SKM-1 treated with dmso at 0.1 percent for 144 hours (cell line): Measurements from ENCODE around the gene COL24A1.
"Not testable (repeated sequence)": the region's sequence is repeated elsewhere in the genome, so short reads cannot be mapped to it uniquely, and the experiment has no call there.

ENCODE experiments used
- DNase-seq: peaks from one replicate; lab custom pipeline; 2025; ENCODE audit not compliant: unreplicated experiment; lab: John Stamatoyannopoulos, UW

The COL24A1 gene

DNA sequence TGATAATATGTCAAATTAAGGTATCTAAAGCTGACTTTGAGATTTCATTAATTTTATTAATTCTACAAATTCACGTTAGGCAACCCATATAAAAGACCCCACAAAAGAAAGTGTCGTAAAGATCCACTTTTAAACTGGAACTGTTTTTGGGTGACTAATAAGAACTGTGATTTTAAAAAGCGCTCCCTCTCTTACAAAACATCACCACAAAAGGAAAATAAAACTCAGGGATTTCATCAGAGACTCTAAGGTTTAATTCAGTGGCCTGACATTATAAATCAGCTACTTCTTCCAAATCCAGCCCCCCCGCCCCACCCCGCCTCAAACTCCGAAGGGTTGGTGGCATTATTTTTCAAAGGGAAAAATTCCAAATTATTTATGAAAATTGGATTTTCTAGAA, 2.7 kb downstream of the COL24A1 start:
- no peak for DNase-seq

DNA sequence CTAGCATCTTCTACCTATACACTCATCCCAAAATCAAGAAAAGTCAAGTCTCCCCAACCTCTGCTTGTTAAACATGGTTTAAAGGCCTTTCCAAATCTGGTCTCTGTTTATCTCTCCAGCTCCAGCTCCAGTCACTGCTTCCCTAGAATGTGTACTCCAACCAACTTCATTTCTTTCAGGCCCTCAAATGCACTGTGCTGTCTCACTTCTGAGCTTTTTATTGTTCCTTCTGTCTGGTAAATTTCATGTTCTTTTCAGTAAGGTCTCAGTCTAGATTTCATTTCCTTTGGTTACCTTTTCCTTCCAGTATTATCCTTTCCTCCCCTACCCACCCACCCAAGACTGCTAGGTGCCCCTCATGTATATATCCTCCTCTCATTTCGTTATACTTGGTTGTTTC, 3.7 kb downstream of the COL24A1 start:
- no peak for DNase-seq

- DNase-seq, result no peak
Observed at GRCh38 chr1:86151427-86151826, 5.1 kb downstream of the COL24A1 start.

DNA sequence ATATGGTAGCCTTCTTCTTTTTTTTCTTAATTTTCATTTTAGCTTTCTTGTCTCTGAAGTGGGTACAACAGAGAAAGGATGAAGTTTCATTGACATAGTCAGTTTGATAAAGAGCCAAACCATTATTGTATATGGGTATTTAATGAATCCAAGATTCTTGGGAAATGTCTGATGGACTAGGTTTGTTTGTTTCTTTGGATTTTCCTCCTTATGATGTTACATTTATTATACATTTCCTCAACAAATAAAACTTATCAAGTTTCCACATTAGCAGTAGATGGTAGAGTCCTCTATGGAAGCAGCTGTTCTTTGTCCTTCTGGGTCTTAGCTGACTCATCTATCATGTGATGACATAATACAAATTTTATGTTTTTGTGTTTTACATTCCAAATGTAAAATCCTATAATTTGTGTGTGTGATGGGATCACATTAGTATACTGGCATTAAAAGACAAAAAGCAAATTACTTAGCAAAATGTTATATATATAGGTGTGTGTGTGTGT, 6.0 kb downstream of the COL24A1 start:
- DNase-seq, result no peak

GRCh38 chr1:86149591-86149990, 7.0 kb downstream of the COL24A1 start:
- no peak for DNase-seq

GRCh38 chr1:86147755-86148154, 8.8 kb downstream of the COL24A1 start:
- DNase-seq, result no peak

DNA sequence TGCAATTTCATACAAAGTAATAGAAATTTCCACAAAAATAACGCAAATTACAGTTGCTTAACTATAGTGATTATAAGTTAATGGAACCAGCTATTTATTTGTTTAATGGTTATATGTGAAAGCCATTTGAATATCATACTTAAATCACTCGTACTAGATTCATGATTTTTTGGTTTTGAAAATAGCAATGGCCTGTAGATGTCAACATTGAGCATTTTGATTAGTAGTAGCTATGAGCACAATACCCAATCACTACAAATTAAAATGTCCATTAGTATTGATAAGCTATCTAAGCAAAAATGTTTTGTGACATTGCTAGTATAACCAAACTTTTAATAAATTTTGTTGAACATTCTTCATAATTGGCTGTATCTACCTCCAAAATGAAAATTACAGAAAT, 10.0 kb downstream of the COL24A1 start:
- DNase-seq, result no peak

- no peak for DNase-seq
Observed at GRCh38 chr1:86140281-86140880, 16.2 kb downstream of the COL24A1 start.

DNA sequence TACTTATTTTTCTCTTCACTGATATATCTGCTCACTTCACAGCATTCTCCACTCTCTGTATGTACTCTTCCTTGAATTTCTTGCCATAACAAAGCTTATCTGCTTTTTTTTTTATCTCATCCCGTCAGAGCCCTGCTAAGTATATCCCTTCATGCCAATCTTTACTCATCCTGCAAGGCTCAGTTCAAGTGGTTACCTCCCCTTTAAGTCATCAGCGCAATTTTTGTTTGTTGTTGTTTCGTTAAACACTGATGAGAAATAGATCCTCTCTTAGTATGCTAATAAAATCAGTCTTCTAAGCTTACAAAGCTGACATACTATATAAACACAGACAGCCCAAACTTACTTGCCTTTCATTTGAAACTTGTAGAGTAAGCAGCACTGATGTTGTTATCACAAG, 17.8 kb downstream of the COL24A1 start:
- no peak for DNase-seq

DNA sequence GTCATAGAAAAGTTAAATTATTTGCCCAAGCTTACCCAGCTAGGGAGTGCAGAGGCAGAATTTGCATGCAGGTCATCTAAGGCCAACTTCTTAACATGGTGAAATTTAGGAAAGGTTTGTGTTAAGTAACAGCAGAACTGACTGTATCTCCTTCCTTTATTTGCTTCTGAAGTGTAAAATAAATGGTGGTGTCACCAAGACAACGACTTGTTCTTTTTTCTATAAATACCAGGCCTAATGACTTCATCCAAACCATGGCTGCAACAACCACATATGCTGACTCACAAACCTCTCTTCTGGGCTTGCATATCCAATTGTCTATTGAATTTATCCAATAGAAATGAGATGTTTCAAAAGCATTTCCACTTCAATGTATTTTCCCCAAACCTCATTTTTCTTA, 19.1 kb downstream of the COL24A1 start:
- peak; percentile 82 for DNase-seq

GRCh38 chr1:86119214-86119764, 37.3 kb downstream of the COL24A1 start:
- no peak for DNase-seq

DNA sequence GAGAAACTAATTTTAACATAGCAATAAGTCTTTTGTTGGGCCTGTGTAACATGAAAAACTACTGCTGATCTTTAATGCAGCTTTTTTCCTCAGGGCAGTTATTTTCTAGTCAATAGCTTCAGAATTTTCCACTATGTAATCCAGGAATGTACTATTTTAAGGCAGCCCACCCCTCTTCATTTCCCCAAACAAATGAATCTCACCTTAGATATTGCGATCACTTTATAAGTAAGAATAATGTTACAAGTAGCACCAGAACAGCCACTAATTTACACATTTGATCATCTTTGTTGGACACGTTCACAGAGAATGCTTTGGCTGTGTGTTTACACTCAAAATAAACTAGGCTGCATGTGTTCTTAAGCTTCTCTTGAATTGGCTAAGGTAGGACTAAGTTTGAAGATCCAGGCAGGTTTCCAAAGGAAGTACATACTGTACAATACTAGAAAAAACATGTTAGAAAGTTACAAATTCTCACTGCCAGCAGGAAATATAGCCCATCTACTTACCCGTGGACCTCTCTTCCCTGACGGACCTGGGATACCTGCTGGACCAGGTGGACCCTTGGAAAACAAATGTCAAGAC, 41.7 kb downstream of the COL24A1 start:
- no peak for DNase-seq

DNA sequence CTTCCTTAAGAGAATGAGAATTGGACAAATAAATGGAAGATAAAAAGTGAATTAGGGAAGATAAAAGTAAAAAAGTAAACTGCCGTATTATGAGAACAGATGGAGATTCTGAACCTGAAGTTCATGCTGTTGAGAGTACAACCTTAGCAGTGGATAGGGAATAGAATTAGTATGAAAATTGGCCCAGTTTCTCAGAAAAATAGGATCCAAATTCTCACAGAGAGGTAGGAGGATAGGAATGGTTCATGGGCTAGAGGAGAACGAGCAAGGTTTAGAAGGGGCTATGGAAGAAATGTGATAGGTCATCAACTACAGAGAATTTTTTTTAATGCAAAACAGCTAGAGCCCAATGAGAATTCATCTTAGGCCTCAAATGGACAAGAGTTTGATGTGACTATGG, 42.3 kb downstream of the COL24A1 start:
- DNase-seq, result no peak

DNA sequence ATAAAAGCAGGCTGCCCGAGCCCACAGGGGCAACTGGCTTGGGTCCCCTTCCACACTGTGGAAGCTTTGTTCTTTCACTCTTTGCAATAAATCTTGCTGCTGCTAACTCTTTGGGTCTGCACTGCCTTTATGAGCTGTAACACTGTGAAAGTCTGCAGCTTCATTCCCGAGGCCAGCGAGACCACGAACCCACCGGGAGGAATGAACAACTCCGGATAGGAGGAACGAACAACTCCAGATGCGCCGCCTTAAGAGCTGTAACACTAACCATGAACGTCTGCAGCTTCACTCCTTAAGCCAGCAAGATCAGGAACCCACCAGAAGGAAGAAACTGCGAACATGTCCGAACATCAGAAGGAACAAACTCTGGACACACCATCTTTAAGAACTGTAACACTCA, 45.0 kb downstream of the COL24A1 start:
- not testable (repeated sequence) for DNase-seq

GRCh38 chr1:86110451-86111129, 46.0 kb downstream of the COL24A1 start:
- no peak for DNase-seq

DNA sequence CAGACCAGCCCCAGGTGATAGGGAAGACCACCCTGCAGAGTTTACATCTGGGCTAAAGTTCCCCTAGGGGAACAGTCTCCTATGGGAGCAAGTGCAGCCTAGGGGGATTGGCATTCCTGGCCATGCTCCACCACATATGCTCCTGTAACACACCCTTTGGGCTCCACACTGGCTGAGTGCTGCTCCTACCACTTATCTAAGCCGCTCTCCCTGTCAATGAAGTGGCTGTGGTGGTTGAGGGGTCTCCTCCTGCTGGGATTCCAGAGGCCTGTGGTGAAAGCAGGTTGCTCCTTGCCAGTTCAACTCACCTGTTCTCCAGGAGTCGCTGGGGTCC, 51.1 kb downstream of the COL24A1 start:
- DNase-seq, result no peak

GRCh38 chr1:86104606-86105532, 51.7 kb downstream of the COL24A1 start:
- DNase-seq, result no peak

DNA sequence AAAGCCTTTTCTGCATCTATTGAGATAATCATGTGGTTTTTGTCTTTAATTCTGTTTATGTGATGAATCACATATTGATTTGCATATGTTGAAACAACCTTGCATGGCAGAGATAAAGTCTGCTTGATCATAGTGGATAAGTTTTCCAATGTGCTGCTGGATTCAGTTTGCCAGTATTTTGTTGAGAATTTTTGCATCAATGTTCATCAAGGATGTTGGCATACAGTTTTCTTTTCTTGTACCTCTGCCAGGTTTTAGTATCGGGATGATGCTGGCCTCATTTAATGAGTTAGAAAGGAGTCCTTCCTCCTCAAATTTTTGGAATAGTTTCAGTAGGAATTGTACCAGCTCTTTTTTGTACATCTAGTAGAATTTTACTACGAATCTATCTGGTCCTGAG, 55.0 kb downstream of the COL24A1 start:
- no peak for DNase-seq

GRCh38 chr1:86100401-86100800, 56.2 kb downstream of the COL24A1 start:
- DNase-seq, result no peak

- DNase-seq, result no peak
Observed at GRCh38 chr1:86089765-86090164, 66.8 kb downstream of the COL24A1 start.

GRCh38 chr1:86085741-86086409, 70.7 kb downstream of the COL24A1 start:
- DNase-seq, result no peak
